Measurements from ENCODE around the gene CCN2.

Gene CCN2

GRCh38 chr6:131950767-131951575 lies at the start of gene CCN2:
Gene CCN2, minus strand, starts transcription at chr6:131951372. Its CDS starts 200 bp downstream, at chr6:131951172.
- no peak for DNase-seq

- DNase-seq = no peak
Observed at GRCh38 chr6:132000296-132000695, 49.1 kb upstream of the CCN2 start.

GRCh38 chr6:131999545-132000146 lies 48.5 kb upstream of the CCN2 start:
- DNase-seq = no peak

GRCh38 chr6:131998255-131998982 lies 47.2 kb upstream of the CCN2 start:
- no peak for DNase-seq

GRCh38 chr6:131997429-131998153 lies 46.4 kb upstream of the CCN2 start:
- DNase-seq = no peak

- no peak for DNase-seq
Observed at GRCh38 chr6:131995917-131996316, 44.7 kb upstream of the CCN2 start.

- DNase-seq = no peak
Observed at GRCh38 chr6:131992557-131992956, 41.4 kb upstream of the CCN2 start.

- DNase-seq = no peak
Observed at GRCh38 chr6:131989036-131989435, 37.9 kb upstream of the CCN2 start.

GRCh38 chr6:131982740-131983259 lies 31.6 kb upstream of the CCN2 start:
- no peak for DNase-seq

- DNase-seq = no peak
Observed at GRCh38 chr6:131981624-131981978, 30.4 kb upstream of the CCN2 start.

GRCh38 chr6:131980791-131981623 lies 29.8 kb upstream of the CCN2 start:
- no peak for DNase-seq

GRCh38 chr6:131980338-131980790 lies 29.2 kb upstream of the CCN2 start:
- DNase-seq = no peak

- no peak for DNase-seq
Observed at GRCh38 chr6:131979515-131980337, 28.6 kb upstream of the CCN2 start.

GRCh38 chr6:131978522-131978921 lies 27.4 kb upstream of the CCN2 start:
- no peak for DNase-seq

- peak; percentile 33 for DNase-seq
Observed at GRCh38 chr6:131976545-131977061, 25.4 kb upstream of the CCN2 start.

GRCh38 chr6:131972741-131973140 lies 21.6 kb upstream of the CCN2 start:
- peak; percentile 44 for DNase-seq

- DNase-seq = no peak
Observed at GRCh38 chr6:131970076-131970859, 19.1 kb upstream of the CCN2 start.

- DNase-seq = no peak
Observed at GRCh38 chr6:131968656-131969055, 17.5 kb upstream of the CCN2 start.

- no peak for DNase-seq
Observed at GRCh38 chr6:131967948-131968347, 16.8 kb upstream of the CCN2 start.

- DNase-seq = peak; percentile 21
Observed at GRCh38 chr6:131966443-131966842, 15.3 kb upstream of the CCN2 start.
